NB4 (cell line): ENCODE measurements around the gene JMJD8.

ENCODE experiments used
- CTCF ChIP-seq: IDR thresholded peaks from one replicate; pipeline ENCODE4 v1.5.1; 2012; ENCODE audit warnings: low read depth, low read length
- POLR2A ChIP-seq: IDR thresholded peaks from 2 replicates; pipeline ENCODE4 v1.6.1; 2011; ENCODE audit warnings: mild to moderate bottlenecking; ENCODE audit not compliant: insufficient read length; ENCODE audit errors: extremely low read depth

- no peak for TF ChIP-seq CTCF
- TF ChIP-seq POLR2A, result no peak
Observed at GRCh38 chr16:711084-711483, 26.9 kb upstream of the JMJD8 start.
